Ishikawa (cell line): ENCODE measurements around the gene FAM222B.

ENCODE experiments used
- CREB1 ChIP-seq: IDR thresholded peaks from 2 replicates; pipeline ENCODE4 v1.6.1; 2012; ENCODE audit warnings: low read depth
- TEAD4 ChIP-seq: IDR thresholded peaks from 2 replicates; pipeline ENCODE4 v1.6.1; 2012
- YY1 ChIP-seq: IDR thresholded peaks from 2 replicates; pipeline ENCODE4 v1.6.1; 2012; ENCODE audit warnings: low read depth
- TF ChIP-seq, protein P1 (sequence below): IDR thresholded peaks from 2 replicates; pipeline ENCODE4 v1.6.1; 2012; ENCODE audit warnings: low read depth, mild to moderate bottlenecking

DNA sequence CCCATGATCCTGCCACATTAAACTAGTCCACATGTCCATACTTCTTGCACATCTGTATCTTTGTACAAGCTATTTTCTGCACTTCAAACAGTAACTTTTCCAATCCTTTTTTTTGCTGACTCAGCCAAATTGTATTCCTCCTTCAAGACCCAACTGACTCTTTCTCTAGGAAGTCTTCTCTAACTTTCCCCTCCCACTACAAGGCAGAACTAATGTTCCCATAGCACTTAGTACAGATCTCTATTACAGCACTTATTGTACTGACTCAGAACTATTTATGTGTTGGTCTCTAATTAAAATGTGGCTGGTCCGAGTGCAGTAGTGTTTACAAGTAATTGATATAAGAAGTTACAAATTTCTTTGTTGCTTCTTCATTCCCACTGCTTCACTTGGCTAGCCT lies 8.2 kb downstream of the FAM222B start:
- TF ChIP-seq TEAD4 (no peak), YY1 (no peak), CREB1 (no peak)
- TF ChIP-seq, protein P1, sequence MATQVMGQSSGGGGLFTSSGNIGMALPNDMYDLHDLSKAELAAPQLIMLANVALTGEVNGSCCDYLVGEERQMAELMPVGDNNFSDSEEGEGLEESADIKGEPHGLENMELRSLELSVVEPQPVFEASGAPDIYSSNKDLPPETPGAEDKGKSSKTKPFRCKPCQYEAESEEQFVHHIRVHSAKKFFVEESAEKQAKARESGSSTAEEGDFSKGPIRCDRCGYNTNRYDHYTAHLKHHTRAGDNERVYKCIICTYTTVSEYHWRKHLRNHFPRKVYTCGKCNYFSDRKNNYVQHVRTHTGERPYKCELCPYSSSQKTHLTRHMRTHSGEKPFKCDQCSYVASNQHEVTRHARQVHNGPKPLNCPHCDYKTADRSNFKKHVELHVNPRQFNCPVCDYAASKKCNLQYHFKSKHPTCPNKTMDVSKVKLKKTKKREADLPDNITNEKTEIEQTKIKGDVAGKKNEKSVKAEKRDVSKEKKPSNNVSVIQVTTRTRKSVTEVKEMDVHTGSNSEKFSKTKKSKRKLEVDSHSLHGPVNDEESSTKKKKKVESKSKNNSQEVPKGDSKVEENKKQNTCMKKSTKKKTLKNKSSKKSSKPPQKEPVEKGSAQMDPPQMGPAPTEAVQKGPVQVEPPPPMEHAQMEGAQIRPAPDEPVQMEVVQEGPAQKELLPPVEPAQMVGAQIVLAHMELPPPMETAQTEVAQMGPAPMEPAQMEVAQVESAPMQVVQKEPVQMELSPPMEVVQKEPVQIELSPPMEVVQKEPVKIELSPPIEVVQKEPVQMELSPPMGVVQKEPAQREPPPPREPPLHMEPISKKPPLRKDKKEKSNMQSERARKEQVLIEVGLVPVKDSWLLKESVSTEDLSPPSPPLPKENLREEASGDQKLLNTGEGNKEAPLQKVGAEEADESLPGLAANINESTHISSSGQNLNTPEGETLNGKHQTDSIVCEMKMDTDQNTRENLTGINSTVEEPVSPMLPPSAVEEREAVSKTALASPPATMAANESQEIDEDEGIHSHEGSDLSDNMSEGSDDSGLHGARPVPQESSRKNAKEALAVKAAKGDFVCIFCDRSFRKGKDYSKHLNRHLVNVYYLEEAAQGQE = no peak
